NCI-H2196 (cell line): ENCODE data around the gene SOCS3.
A peak's percentile ranks its signal among the peaks of the same experiment; 100 is the strongest.

ENCODE experiments used
- DNase-seq: peaks from one replicate; lab custom pipeline; 2025; ENCODE audit not compliant: unreplicated experiment; lab: John Stamatoyannopoulos, UW

SOCS3 gene

GRCh38 chr17:78353834-78354233 is 6.0 kb downstream of the SOCS3 start:
- no peak for DNase-seq

- DNase-seq = peak; percentile 79
Observed at GRCh38 chr17:78351449-78352006, 8.3 kb downstream of the SOCS3 start.

GRCh38 chr17:78349891-78350642 is 9.8 kb downstream of the SOCS3 start:
- DNase-seq = no peak

GRCh38 chr17:78348055-78348770 is 11.7 kb downstream of the SOCS3 start:
- no peak for DNase-seq

GRCh38 chr17:78347453-78347852 is 12.4 kb downstream of the SOCS3 start:
- no peak for DNase-seq

GRCh38 chr17:78346605-78347250 is 13.1 kb downstream of the SOCS3 start:
- DNase-seq = no peak

GRCh38 chr17:78345791-78346494 is 13.9 kb downstream of the SOCS3 start:
- no peak for DNase-seq

- no peak for DNase-seq
Observed at GRCh38 chr17:78345172-78345571, 14.7 kb downstream of the SOCS3 start.

GRCh38 chr17:78344666-78345065 is 15.2 kb downstream of the SOCS3 start:
- DNase-seq = no peak

GRCh38 chr17:78343543-78344201 is 16.2 kb downstream of the SOCS3 start:
- DNase-seq = no peak

- DNase-seq = no peak
Observed at GRCh38 chr17:78343187-78343542, 16.7 kb downstream of the SOCS3 start.

- no peak for DNase-seq
Observed at GRCh38 chr17:78342449-78343186, 17.3 kb downstream of the SOCS3 start.

- peak; percentile 36 for DNase-seq
Observed at GRCh38 chr17:78341559-78342448, 18.1 kb downstream of the SOCS3 start.

GRCh38 chr17:78340183-78340955 is 19.5 kb downstream of the SOCS3 start:
- no peak for DNase-seq

GRCh38 chr17:78338486-78339259 is 21.2 kb downstream of the SOCS3 start:
- no peak for DNase-seq

- no peak for DNase-seq
Observed at GRCh38 chr17:78337244-78338109, 22.4 kb downstream of the SOCS3 start.
